Mesendoderm (in vitro differentiated cells): ENCODE measurements around the gene TMEM31. TPM values are rescaled to one million over a fixed set of nuclear protein-coding genes. Genes with fewer than 3 reads are reported as not detected.
A peak's percentile ranks its signal among the peaks of the same experiment; 100 is the strongest.

Experiments
- DNase-seq: peaks from one replicate; pipeline ENCODE4 v3.0.0; 2013
- H2AK5ac ChIP-seq: 2 replicates; pipeline ENCODE4 v1.6.1; 2013; ENCODE audit warnings: low read length, inconsistent platforms
- H2BK120ac ChIP-seq: 2 replicates; pipeline ENCODE4 v1.6.1; 2013; ENCODE audit warnings: low read depth, mild to moderate bottlenecking, low read length, moderate library complexity, mixed read lengths
- H2BK15ac ChIP-seq: replicated peaks from 2 replicates; pipeline ENCODE4 v1.6.1; 2013; ENCODE audit warnings: low read depth, mild to moderate bottlenecking, moderate library complexity
- H2BK5ac ChIP-seq: 2 replicates; pipeline ENCODE4 v1.6.1; 2013; ENCODE audit warnings: low read length, inconsistent platforms
- H3K18ac ChIP-seq: 2 replicates; pipeline ENCODE4 v1.6.1; 2013; ENCODE audit warnings: mild to moderate bottlenecking, low read length, mixed read lengths
- H3K23ac ChIP-seq: one replicate; pipeline ENCODE4 v1.6.1; 2013; ENCODE audit warnings: low read length
- H3K27ac ChIP-seq: 2 replicates; pipeline ENCODE4 v1.5.1; 2013; ENCODE audit warnings: low read depth, mild to moderate bottlenecking, inconsistent platforms, low read length, moderate library complexity
- H3K27me3 ChIP-seq: 2 replicates; pipeline ENCODE4 v1.6.1; 2013; ENCODE audit warnings: low read length, control low read depth, mild to moderate bottlenecking, inconsistent platforms; ENCODE audit not compliant: insufficient read depth, poor library complexity
- H3K36me3 ChIP-seq: 2 replicates; pipeline ENCODE4 v1.6.1; 2013; ENCODE audit warnings: low read length, inconsistent platforms; ENCODE audit not compliant: control insufficient read depth, insufficient read depth
- H3K4ac ChIP-seq: one replicate; pipeline ENCODE4 v1.6.1; 2013; ENCODE audit warnings: low read depth, mild to moderate bottlenecking, low read length, moderate library complexity
- H3K4me1 ChIP-seq: 2 replicates; pipeline ENCODE4 v1.6.1; 2013; ENCODE audit warnings: low read depth, low read length, inconsistent platforms; ENCODE audit not compliant: control insufficient read depth
- H3K4me2 ChIP-seq: 2 replicates; pipeline ENCODE4 v1.6.1; 2013; ENCODE audit warnings: low read length
- H3K4me3 ChIP-seq: 2 replicates; pipeline ENCODE4 v1.5.1; 2013; ENCODE audit warnings: mild to moderate bottlenecking, low read length
- H3K56ac ChIP-seq: one replicate; pipeline ENCODE4 v1.6.1; 2013; ENCODE audit warnings: low read length
- H3K79me1 ChIP-seq: 2 replicates; pipeline ENCODE4 v1.6.1; 2013; ENCODE audit warnings: low read length, inconsistent platforms
- H3K79me2 ChIP-seq: 2 replicates; pipeline ENCODE4 v1.6.1; 2013; ENCODE audit warnings: mild to moderate bottlenecking, low read length; ENCODE audit not compliant: control insufficient read depth, insufficient read depth
- H3K9ac ChIP-seq: 2 replicates; pipeline ENCODE4 v1.6.1; 2013; ENCODE audit warnings: low read length, inconsistent platforms
- H4K5ac ChIP-seq: one replicate; pipeline ENCODE4 v1.6.1; 2013; ENCODE audit warnings: low read length
- H4K8ac ChIP-seq: one replicate; pipeline ENCODE4 v1.6.1; 2013; ENCODE audit warnings: low read depth, mild to moderate bottlenecking, control low read depth, low read length, moderate library complexity
- WGBS: extraction: QIAGEN DNeasy Blood & Tissue Kit; methylation state at CpG from one replicate; pipeline ENCODE4 v1.1.7; 2013; ENCODE audit warnings: low lambda C conversion rate, missing lambda C conversion rate; ENCODE audit not compliant: insufficient coverage; ENCODE audit errors: extremely low coverage; 5-methylcytosine and 5-hydroxymethylcytosine counted together
- polyA plus RNA-seq, 2 experiments: library from polyadenylated mRNA; stranded (reverse); fragments of 200-250 nt; gene quantifications; one replicate each; pipeline ENCODE4 v1.2.3, GENCODE V29; 2013

The TMEM31 gene, protein sequence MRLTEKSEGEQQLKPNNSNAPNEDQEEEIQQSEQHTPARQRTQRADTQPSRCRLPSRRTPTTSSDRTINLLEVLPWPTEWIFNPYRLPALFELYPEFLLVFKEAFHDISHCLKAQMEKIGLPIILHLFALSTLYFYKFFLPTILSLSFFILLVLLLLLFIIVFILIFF
- 0.56 TPM for polyA plus RNA-seq (2013, experiment 1 of 2)
- polyA plus RNA-seq (2013, experiment 2 of 2): 0.36 TPM

DNA sequence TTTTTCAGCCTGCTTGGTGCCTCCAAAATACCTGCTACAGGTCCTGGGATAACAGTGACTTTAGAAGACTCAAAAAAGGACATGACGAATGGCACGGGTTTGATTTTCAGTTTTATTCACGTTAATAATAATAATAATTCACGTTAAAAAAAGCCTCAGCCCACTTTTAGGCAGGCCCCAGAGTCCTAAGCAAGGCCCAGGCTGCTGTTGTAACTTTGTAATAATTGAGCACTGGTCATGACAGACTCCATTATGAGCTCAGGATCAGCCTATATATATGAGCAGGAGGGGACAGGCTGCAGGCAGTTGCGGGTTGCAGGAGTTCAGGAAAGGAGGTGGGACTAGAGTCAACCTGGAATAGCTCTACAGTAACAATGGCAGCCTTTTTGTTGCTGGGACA, at the start of gene TMEM31:
Gene TMEM31 (plus strand): TSS at position 301 of the 400 bp plus-strand sequence. CDS start 1,350 bp downstream, outside the sequence.
- H3K27me3 ChIP-seq: no peaks in the 10 kb centered on the region
- no peaks in the 10 kb centered on the region for H3K79me1 ChIP-seq
- H3K18ac ChIP-seq: no peak within 1 kb of the TSS
- no CpG with 5 or more reads among the region's 5 CpGs for WGBS
- no peak within 1 kb of the TSS for H3K4ac ChIP-seq
- H2BK15ac ChIP-seq: no peak within 1 kb of the TSS
- H4K8ac ChIP-seq: no peak within 1 kb of the TSS
- H3K56ac ChIP-seq: no peak within 1 kb of the TSS
- H2BK5ac ChIP-seq: no peak within 1 kb of the TSS
- no peak within 1 kb of the TSS for H3K4me2 ChIP-seq
- no peak within 1 kb of the TSS for H3K27ac ChIP-seq
- no peaks in the 10 kb centered on the region for H3K79me2 ChIP-seq
- H3K23ac ChIP-seq: no peak within 1 kb of the TSS
- no peak within 1 kb of the TSS for H3K4me3 ChIP-seq
- H2AK5ac ChIP-seq: no peak within 1 kb of the TSS
- H3K9ac ChIP-seq: no peak within 1 kb of the TSS
- no peak within 1 kb of the TSS for H4K5ac ChIP-seq
- no peaks in the 10 kb centered on the region for H3K36me3 ChIP-seq
- H2BK120ac ChIP-seq: no peak within 1 kb of the TSS
- DNase-seq: no peak
- H3K4me1 ChIP-seq: peaks cover 2% of the 10 kb centered on the region

DNA sequence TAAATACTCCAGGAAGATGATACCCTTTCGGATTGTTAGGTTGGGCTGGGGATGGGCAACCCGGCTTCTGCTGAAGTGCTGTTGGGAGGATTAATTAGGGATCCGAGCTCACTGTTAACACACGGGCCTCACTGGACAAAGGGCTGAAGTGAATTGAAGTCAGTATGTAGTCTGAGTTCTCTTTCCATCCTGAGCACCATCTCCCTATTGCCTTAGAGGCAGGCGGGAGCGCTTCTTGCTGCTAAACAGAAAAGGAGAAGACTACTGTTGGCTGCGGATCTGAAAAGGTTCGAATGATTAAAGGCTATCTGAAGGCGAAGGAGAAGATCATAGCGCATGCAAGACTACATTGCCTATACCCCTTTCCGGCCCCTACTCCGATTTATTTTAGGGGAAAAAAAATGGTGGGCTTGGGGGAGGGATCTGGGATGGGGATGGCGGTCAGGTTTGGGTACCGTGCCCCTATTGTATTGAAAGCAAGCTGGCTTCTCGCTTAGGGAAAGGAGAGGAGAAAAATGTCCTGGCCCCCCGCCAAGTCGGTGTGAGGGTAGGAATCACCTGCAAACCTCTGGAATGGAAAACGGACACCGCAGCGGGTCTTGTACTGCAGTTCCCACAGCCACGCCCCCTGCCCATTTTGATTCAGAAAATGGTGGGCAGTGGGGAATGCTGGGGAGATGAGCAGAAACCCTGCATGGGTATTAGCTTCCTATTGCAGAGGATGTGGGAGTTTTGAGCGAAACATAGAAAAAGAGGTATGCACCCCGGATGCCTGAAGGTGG, 46.5 kb upstream of the TMEM31 start:
- WGBS: no CpG with 5 or more reads among the region's 23 CpGs
- Histone ChIP-seq H3K4me1 (no peaks in the 10 kb centered on the region), H2AK5ac (no peak overlapping the region), H4K5ac (no peak overlapping the region), H3K27me3 (no peaks in the 10 kb centered on the region), H2BK15ac (no peak overlapping the region), H3K79me2 (no peaks in the 10 kb centered on the region), H3K9ac (no peak overlapping the region), H3K4me2 (peak overlapping the region; percentile 31), H4K8ac (no peak overlapping the region), H2BK5ac (no peak overlapping the region), H3K18ac (no peak overlapping the region), H3K4me3 (no peak overlapping the region), H2BK120ac (no peak overlapping the region), H3K4ac (no peak overlapping the region), H3K56ac (no peak overlapping the region), H3K27ac (no peak overlapping the region), H3K23ac (no peak overlapping the region), H3K79me1 (no peaks in the 10 kb centered on the region), H3K36me3 (no peaks in the 10 kb centered on the region)
- no peak for DNase-seq

DNA sequence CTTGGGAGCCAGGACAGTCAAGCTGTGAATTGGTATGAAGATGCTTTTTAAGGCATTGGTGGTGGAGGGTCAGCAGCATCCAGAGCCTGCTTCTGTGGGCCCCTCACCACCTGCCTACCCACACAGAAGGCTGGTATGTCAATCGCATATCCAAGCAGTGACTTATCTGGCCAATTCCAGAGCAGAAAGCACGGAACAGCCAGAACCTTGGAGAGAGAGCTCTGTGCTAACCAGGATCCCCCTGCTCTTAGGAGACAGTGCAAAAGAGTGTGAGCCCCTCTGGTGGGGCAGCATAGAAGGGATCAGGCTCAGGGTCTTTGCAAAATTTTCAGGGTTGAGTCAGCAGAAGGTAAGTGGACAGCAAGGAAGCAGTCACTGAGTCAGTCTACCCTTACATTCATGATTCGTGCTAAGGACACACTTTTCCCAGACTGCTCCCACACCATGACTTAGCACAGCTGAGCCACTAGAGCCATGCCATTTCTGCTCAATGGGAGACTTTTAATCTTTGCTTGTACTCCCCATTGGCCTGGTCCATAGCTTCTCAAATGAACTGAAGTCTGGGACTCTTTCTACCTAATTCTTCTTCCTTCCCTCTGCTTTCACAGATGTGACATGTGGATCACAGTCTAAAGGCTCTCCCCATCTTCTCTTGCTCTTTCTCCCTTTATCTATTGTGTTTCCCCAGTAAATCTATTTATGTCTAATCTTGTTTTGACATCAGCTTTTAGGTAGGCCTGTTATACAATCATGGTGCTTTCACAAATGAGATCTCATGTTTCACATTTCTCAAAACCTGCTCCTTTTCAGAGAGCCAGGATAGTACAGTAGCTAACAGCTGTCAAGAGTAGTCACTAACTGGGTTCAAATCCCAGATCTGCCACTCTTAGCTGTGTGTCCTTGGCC, 44.3 kb upstream of the TMEM31 start:
- Histone ChIP-seq H3K18ac (no peak overlapping the region), H2BK15ac (no peak overlapping the region), H3K9ac (no peak overlapping the region), H2AK5ac (no peak overlapping the region), H3K27ac (no peak overlapping the region), H3K4me1 (no peaks in the 10 kb centered on the region), H3K4me2 (no peak overlapping the region), H3K27me3 (no peaks in the 10 kb centered on the region), H4K5ac (no peak overlapping the region), H3K4ac (no peak overlapping the region), H3K36me3 (no peaks in the 10 kb centered on the region), H3K79me1 (no peaks in the 10 kb centered on the region), H2BK5ac (no peak overlapping the region), H2BK120ac (no peak overlapping the region), H4K8ac (no peak overlapping the region), H3K4me3 (no peak overlapping the region), H3K23ac (no peak overlapping the region), H3K56ac (no peak overlapping the region), H3K79me2 (no peaks in the 10 kb centered on the region)
- no peak for DNase-seq
- no CpG with 5 or more reads among the region's 3 CpGs for WGBS

GRCh38 chrX:103669745-103670144, 41.0 kb upstream of the TMEM31 start:
- H4K5ac ChIP-seq: no peak overlapping the region
- no peaks in the 10 kb centered on the region for H3K27me3 ChIP-seq
- H3K4me2 ChIP-seq: no peak overlapping the region
- H2BK15ac ChIP-seq: no peak overlapping the region
- no peak overlapping the region for H3K56ac ChIP-seq
- no peak overlapping the region for H3K9ac ChIP-seq
- H3K4me3 ChIP-seq: no peak overlapping the region
- no peak overlapping the region for H2AK5ac ChIP-seq
- H2BK5ac ChIP-seq: no peak overlapping the region
- no peak overlapping the region for H2BK120ac ChIP-seq
- H3K79me1 ChIP-seq: no peaks in the 10 kb centered on the region
- H3K36me3 ChIP-seq: no peaks in the 10 kb centered on the region
- no peak overlapping the region for H3K23ac ChIP-seq
- H3K18ac ChIP-seq: no peak overlapping the region
- H3K27ac ChIP-seq: no peak overlapping the region
- H3K79me2 ChIP-seq: no peaks in the 10 kb centered on the region
- DNase-seq: peak; percentile 72
- no peak overlapping the region for H4K8ac ChIP-seq
- no CpG with 5 or more reads among the region's 1 CpG for WGBS
- H3K4ac ChIP-seq: no peak overlapping the region
- no peaks in the 10 kb centered on the region for H3K4me1 ChIP-seq

DNA sequence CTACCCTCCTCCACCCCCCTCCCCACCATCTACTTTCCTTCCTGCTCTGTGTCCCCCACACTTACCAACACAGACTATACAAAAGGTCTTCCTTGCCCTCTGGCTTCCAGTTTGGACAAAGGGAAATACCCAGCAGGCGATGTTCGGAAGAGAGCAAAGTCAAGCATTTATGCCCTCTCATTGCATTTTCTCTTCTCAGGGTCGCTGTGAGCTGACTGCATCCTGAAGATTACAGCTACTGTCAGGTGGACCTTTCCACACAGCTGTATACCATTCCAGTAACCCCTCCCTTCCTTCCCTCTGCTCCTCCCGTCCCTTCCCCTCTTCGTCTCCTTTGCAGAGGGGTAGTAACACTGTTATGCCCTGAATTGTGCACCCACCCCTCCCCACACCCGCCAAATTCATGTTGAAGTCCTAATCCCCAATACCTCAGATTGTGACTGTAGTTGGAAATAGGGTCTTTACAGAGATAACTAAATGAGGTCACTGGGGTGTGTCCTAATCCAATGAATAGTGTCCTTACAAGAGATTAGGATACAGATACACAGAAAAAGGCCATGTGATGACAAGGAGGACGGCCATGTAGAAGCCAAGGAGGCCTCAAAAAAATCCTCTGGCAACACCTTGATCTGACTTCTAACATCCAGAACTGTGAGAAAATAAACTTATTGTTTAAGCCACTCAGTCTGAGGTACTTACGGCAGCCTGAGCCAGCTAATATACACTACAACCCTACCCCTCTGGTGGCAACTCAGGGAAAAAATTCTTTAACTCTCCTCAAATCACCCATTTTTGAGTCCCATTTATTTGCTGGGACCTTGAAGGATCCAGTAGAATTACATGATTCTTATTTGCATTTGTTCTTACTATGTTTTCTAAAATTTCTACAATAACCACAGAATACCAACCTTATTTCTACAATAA, 35.9 kb upstream of the TMEM31 start:
- Histone ChIP-seq H2BK15ac (no peak overlapping the region), H3K27ac (no peak overlapping the region), H2BK120ac (no peak overlapping the region), H2BK5ac (no peak overlapping the region), H3K4ac (no peak overlapping the region), H3K23ac (no peak overlapping the region), H3K79me1 (no peaks in the 10 kb centered on the region), H4K5ac (no peak overlapping the region), H3K18ac (no peak overlapping the region), H2AK5ac (no peak overlapping the region), H3K4me2 (no peak overlapping the region), H3K36me3 (no peaks in the 10 kb centered on the region), H3K9ac (no peak overlapping the region), H3K4me3 (no peak overlapping the region), H3K4me1 (no peaks in the 10 kb centered on the region), H4K8ac (no peak overlapping the region), H3K27me3 (no peaks in the 10 kb centered on the region), H3K56ac (no peak overlapping the region), H3K79me2 (no peaks in the 10 kb centered on the region)
- peak; percentile 34 for DNase-seq
- WGBS: no CpG with 5 or more reads among the region's 8 CpGs
